Osteocyte (in vitro differentiated cells): ENCODE measurements around the gene POMGNT1. TPM values are rescaled to one million over a fixed set of nuclear protein-coding genes. Genes with fewer than 3 reads are reported as not detected.
"Not testable (repeated sequence)": the region's sequence is repeated elsewhere in the genome, so short reads cannot be mapped to it uniquely, and the experiment has no call there.

Experiments
- DNase-seq: peaks from one replicate; pipeline ENCODE4 v3.0.0; 2021; ENCODE audit warnings: mixed read lengths; ENCODE audit not compliant: unreplicated experiment; ENCODE audit errors: extremely low spot score
- H3K27ac Mint-ChIP-seq: one replicate; pipeline ENCODE4 v1.8.0; 2021; ENCODE audit warnings: mild to moderate bottlenecking, mixed read lengths; ENCODE audit not compliant: unreplicated experiment
- H3K27me3 Mint-ChIP-seq: one replicate; pipeline ENCODE4 v1.8.0; 2021; ENCODE audit warnings: mixed read lengths; ENCODE audit not compliant: unreplicated experiment
- H3K36me3 Mint-ChIP-seq: one replicate; pipeline ENCODE4 v1.8.0; 2021; ENCODE audit warnings: mixed read lengths; ENCODE audit not compliant: unreplicated experiment
- H3K4me1 Mint-ChIP-seq: one replicate; pipeline ENCODE4 v1.8.0; 2021; ENCODE audit warnings: mixed read lengths; ENCODE audit not compliant: unreplicated experiment
- H3K4me3 Mint-ChIP-seq: one replicate; pipeline ENCODE4 v1.8.0; 2021; ENCODE audit warnings: mild to moderate bottlenecking, moderate library complexity, mixed read lengths; ENCODE audit not compliant: unreplicated experiment
- H3K9me3 Mint-ChIP-seq: one replicate; pipeline ENCODE4 v1.8.0; 2021; ENCODE audit warnings: mixed read lengths; ENCODE audit not compliant: unreplicated experiment
- total RNA-seq: library from RNA; stranded (reverse); gene quantifications from 2 replicates; pipeline ENCODE4 v1.2.1, GENCODE V29; 2021
- TF ChIP-seq, protein P1 (sequence below): fragments of 200-600 bp; sonication (generic); IDR thresholded peaks from 2 replicates; pipeline ENCODE4 v1.5.0; 2021; ENCODE audit warnings: antibody characterized with exemption, mild to moderate bottlenecking, moderate library complexity

Gene POMGNT1
- total RNA-seq, 1 donor from 2014 or later: 88.9 TPM

DNA sequence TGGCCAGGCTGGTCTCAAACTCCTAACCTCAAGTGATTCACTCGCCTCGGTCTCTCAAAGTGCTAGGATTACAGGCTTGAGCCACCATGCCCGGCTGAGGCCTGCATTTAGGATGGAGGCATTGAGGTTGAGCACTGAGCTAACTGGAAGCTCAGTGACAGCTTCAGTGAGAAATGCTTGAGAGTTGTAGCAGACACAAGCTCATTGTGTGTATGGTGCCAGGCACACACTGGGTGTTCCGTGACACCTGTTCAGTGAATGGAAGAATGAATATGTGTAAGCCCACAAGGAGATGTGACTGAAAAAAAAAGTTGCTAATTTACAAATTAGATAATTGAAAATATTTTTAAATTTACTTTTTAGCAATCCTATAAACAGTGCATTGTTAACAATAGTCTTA, 26.7 kb upstream of the POMGNT1 start:
- Mint-ChIP-seq H3K4me3 (no peak overlapping the region), H3K27ac (no peak overlapping the region), H3K4me1 (peaks cover 5% of the 10 kb centered on the region), H3K9me3 (no peaks in the 10 kb centered on the region), H3K36me3 (peaks cover 5% of the 10 kb centered on the region), H3K27me3 (no peaks in the 10 kb centered on the region)
- TF ChIP-seq, protein P1, sequence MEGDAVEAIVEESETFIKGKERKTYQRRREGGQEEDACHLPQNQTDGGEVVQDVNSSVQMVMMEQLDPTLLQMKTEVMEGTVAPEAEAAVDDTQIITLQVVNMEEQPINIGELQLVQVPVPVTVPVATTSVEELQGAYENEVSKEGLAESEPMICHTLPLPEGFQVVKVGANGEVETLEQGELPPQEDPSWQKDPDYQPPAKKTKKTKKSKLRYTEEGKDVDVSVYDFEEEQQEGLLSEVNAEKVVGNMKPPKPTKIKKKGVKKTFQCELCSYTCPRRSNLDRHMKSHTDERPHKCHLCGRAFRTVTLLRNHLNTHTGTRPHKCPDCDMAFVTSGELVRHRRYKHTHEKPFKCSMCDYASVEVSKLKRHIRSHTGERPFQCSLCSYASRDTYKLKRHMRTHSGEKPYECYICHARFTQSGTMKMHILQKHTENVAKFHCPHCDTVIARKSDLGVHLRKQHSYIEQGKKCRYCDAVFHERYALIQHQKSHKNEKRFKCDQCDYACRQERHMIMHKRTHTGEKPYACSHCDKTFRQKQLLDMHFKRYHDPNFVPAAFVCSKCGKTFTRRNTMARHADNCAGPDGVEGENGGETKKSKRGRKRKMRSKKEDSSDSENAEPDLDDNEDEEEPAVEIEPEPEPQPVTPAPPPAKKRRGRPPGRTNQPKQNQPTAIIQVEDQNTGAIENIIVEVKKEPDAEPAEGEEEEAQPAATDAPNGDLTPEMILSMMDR: no peak
- DNase-seq: no peak

DNA sequence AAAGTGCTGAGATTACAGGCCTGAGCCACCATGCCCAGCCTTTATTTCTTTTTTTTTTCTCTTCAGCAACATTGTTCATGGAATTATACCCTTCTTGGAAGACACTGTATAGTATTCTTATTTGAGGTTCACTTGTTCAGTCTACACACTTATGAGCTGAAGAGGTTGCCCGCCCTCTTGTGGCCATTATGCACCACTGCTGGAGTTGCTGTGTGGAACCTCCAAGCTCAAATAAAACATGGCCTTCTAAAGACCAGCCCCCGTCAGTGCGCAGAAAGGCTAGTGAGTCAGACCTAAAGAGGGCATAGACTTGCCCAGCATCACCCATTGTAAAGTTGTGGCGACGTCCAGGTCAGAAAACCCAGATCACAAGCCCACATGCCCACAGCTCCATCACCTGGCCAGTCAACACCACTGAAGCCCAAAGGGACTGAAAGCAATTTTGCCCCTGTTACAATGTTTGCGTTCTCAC, 25.3 kb upstream of the POMGNT1 start:
- Mint-ChIP-seq H3K4me1 (peaks cover 5% of the 10 kb centered on the region), H3K4me3 (no peak overlapping the region), H3K27me3 (no peaks in the 10 kb centered on the region), H3K36me3 (peaks cover 5% of the 10 kb centered on the region), H3K27ac (no peak overlapping the region), H3K9me3 (no peaks in the 10 kb centered on the region)
- TF ChIP-seq, protein P1: peak; percentile 94
- no peak for DNase-seq

DNA sequence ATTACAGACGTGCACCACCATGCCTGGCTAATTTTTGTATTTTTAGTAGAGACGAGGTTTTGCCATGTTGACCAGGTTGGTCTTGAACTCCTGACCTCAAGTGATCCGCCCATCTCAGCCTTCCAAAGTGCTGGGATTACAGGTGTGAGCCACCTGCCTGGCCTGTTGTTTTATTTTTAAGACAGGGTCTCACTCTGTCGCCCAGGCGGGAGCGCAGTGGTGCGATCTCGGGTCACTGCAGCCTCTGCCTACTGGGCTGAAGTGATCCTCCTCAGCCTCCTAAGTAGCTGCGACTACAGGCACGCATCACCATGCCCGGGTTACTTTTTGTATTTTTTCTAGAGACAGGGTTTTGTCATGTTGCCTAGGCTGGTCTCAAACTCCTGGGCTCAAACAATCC, 24.8 kb upstream of the POMGNT1 start:
- H3K27me3 Mint-ChIP-seq, H3K27ac Mint-ChIP-seq, H3K36me3 Mint-ChIP-seq, H3K4me1 Mint-ChIP-seq, H3K4me3 Mint-ChIP-seq, DNase-seq, H3K9me3 Mint-ChIP-seq: not testable (repeated sequence)

DNA sequence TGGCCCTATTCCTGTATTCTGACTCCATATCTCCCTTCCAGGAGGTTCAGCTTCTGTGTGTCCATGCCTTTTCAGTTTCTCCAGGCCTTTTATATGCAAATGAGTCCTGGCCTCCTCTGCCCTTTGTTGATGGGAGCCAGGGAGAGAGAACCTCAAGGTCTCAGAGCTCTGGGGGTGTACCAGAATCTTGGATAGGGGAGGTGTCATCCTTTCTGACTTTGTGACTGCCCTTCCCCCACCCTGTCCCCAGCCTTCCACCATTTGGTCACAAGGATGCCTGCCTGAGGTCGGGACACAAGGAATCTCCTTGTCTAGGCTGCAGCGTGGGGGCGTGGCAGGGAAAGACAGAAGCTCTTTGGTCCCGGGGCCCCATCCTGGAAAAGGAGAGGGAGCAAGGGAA, 23.5 kb upstream of the POMGNT1 start:
- Mint-ChIP-seq H3K9me3 (no peaks in the 10 kb centered on the region), H3K36me3 (peaks cover 5% of the 10 kb centered on the region), H3K4me1 (peaks cover 5% of the 10 kb centered on the region), H3K4me3 (no peak overlapping the region), H3K27ac (no peak overlapping the region), H3K27me3 (no peaks in the 10 kb centered on the region)
- TF ChIP-seq, protein P1: no peak
- no peak for DNase-seq

DNA sequence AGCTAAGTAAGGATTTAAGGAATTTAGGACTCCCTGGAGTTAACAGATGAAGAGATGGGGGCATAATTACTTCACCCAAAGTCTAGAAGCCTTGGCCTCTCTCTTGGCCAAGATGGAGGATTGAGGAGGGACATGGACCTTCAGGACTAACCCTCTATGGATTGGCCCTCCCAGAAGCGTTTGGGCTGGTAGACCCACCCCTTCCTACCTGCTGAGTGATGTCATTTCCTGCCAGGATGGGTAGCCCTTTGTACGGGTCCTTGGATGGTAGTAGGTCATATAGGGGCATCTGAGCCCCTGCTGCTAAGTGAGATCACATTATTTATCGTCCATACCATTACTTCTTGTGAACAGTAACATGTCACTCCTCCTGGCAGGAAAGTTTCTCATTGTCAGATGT, 22.6 kb upstream of the POMGNT1 start:
- no peaks in the 10 kb centered on the region for H3K27me3 Mint-ChIP-seq
- H3K36me3 Mint-ChIP-seq: peaks cover 5% of the 10 kb centered on the region
- no peak overlapping the region for H3K27ac Mint-ChIP-seq
- no peak for DNase-seq
- TF ChIP-seq, protein P1: no peak
- no peaks in the 10 kb centered on the region for H3K9me3 Mint-ChIP-seq
- H3K4me1 Mint-ChIP-seq: peaks cover 5% of the 10 kb centered on the region
- no peak overlapping the region for H3K4me3 Mint-ChIP-seq
